ENCODE data around the gene ZC3HAV1L.
"Not testable (repeated sequence)": the region's sequence is repeated elsewhere in the genome, so short reads cannot be mapped to it uniquely, and the experiment has no call there.

ZC3HAV1L gene

GRCh38 chr7:139011373-139011772 is 24.5 kb downstream of the ZC3HAV1L start:
- no peak for DNase-seq

- no peak for DNase-seq
These were observed 31.3 kb downstream of the ZC3HAV1L start for GRCh38 chr7:139004321-139005090.

- DNase-seq: no peak
These were observed 36.4 kb downstream of the ZC3HAV1L start for GRCh38 chr7:138999414-138999813.

DNA sequence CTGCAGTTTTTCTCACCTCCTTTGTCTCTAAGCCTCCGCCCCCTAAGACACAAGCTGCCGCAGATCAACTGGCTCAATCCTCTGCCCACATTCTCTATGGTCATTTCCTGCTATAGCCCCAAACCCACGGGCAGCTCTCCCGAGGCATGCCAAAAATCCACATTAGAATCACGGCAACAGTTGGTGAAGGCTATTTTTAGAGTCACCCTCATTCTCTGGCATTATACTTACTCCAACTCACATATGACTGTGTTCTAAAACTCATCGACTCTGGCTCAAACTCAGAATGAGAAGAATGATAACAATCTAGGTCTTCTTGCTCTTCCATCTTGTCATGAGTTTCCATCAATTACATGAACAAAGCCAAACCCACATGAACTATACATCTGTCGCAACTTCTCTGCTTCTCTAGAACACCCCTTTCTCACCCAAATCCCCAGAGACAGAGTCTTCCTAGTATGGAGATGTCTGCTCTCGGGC is 43.8 kb downstream of the ZC3HAV1L start:
- no peak for DNase-seq

DNA sequence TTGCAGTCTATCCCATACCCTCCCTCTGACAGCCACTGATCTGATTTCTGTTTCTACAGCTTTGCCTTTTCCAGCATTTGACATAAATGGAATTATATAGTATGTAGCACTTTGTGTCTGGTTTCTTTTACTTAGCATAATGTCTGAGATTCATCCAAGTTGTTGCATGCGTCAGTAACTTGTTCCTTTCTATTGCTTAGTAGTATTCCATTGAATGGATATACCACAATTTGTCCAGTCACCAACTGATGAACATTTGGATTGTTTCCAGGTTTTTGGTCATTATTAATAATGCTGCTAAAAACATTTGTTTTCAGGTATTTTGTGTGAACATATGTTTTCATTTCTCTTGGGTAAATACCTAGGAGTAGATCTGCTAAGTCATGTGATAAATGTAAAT is 48.2 kb downstream of the ZC3HAV1L start:
- DNase-seq: no peak

DNA sequence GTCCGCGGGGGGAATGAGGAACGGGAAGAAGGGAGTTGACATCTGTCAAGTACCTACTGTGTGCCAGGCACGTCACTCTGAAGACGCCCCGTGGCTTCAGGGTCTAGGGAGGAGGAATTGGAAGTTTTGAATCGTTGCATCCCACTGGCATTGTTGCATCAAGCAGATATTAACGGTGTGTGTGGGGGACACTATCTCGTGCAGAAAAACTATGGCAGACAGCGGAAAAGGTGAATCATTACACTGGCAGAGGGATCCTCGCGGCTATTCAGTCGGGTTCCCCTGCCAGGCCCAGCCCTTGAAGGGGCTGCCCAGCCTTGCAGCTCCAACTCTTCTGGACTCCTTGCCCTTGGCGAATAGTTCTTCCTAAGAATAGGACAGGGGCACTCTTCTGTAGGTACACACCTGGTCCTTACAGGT is 53.6 kb downstream of the ZC3HAV1L start:
- no peak for DNase-seq

GRCh38 chr7:138981332-138982203 is 54.3 kb downstream of the ZC3HAV1L start, which contains the start of gene KIAA1549:
Gene KIAA1549 (minus strand): TSS chr7:138981389. CDS start chr7:138981269, 120 bp downstream.
- DNase-seq: peak; percentile 76

DNA sequence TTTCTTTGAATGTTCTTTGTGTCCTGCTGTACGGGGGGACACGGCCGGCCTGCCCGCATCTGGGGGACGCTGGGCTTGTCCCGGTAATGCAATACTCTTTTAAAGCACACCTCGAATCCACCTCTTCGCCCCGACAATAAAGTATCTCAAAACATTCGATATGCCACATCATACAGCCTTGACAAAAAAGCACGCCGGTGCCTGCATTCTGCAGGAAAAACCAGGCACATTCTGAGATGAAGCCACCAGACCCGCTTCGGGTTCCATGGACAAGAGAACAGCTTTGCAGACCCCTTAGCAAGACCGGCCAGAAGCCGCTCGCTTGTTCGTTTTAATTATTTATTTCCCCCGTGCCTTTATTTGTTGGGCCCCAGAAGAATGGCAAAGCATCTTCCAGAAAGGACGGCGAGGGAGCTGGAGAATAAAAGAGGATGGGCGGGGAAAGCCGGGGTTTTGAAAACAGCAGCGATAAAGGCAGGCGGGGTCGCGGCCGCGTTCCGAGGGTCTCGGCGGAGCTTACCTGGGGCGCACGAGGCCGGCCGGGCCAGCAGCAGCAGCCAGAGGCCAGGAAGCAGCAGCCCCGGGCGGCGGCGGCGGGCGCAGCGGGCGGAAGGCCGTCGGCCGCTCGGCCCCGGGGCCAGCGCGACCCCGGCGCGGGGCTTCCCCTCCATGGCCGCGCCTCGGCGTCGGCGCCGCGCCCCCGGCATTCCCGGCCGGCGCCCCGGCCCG is 55.1 kb downstream of the ZC3HAV1L start:
- no peak for DNase-seq

DNA sequence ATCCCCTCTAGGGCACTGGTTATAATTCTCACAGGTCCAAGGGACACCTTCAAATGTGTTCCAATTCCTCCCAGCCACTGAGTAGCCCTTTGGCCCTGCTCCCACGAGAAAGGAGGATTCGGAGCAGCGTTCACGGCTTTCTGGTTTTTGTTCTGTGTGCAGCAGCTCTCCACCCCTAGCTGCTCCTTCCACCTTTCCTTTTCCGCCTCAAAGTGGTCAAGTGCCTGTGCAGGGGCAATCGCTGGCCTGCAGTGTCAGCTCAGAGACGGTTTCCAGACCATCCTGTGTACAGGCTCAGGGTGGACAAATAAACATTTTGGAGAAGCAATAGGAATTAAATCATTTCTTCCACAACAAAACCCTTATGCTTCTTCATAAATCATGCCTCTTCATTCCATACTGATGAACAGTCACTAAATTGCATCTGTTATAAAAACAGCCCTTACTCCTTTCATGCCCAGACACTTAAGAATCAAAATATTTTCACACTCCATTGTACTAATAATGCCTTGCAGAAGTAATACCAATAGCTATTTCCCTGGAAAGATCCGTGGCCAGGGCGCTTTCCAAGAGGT is 55.8 kb downstream of the ZC3HAV1L start:
- DNase-seq: no peak

- no peak for DNase-seq
These were observed 56.4 kb downstream of the ZC3HAV1L start for GRCh38 chr7:138979226-138979979.

DNA sequence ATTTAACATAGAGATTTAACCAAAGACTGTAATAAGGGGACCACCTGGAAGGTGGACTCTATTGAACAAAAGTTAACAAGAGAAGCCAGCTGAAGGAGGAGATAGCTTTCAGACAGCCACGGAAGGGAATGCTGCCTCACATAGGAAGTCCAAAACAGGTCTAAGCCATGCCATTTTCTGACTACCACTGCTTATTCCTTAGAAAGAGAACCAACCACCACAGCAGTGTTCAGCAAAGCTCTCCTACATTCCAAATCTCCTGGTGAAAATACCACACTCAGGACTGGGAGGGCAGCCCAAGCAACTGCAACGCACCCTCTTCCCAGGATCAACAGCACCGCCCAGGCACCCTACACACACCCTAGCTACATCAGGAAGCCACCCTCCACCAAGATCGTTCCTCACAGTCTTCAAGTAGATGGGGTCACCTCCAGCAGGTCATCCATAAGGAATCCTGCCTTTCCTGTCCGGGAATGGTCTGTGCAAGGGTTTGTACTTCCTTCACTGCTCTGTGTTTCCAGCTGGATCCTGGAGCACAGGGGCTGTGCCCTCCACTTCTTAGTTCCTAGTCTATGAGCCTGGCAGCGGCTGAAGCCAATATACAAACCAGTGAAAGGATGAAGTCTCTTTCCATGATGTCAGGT is 57.2 kb downstream of the ZC3HAV1L start:
- no peak for DNase-seq

- not testable (repeated sequence) for DNase-seq
These were observed 59.7 kb downstream of the ZC3HAV1L start for GRCh38 chr7:138976161-138976560.

Measured in stimulated activated CD4-positive, alpha-beta T cell treated with anti-CD3 and anti-CD28 coated beads, Interleukin-15, amount 100 ng/mL, for 24 hours (primary cell).